Femur (tissue), 1 donor: ENCODE data around the gene DIP2B.

ENCODE experiments used
- DNase-seq: peaks from one replicate; pipeline ENCODE4 v3.0.0-alpha.2; 2017

DIP2B gene

GRCh38 chr12:50615145-50615906 lies 110.5 kb downstream of the DIP2B start:
- DNase-seq = no peak

- DNase-seq = no peak
Observed at GRCh38 chr12:50615907-50616296, 111.1 kb downstream of the DIP2B start.

- no peak for DNase-seq
Observed at GRCh38 chr12:50617657-50618056, 112.9 kb downstream of the DIP2B start.

GRCh38 chr12:50618864-50619609 lies 114.3 kb downstream of the DIP2B start:
- no peak for DNase-seq

GRCh38 chr12:50619610-50619958 lies 114.8 kb downstream of the DIP2B start:
- no peak for DNase-seq

GRCh38 chr12:50620109-50620977 lies 115.6 kb downstream of the DIP2B start:
- DNase-seq = peak; percentile 46

GRCh38 chr12:50620978-50621360 lies 116.2 kb downstream of the DIP2B start:
- DNase-seq = no peak

GRCh38 chr12:50621399-50622300 lies 116.9 kb downstream of the DIP2B start:
- DNase-seq = no peak

- no peak for DNase-seq
Observed at GRCh38 chr12:50625029-50625925, 120.5 kb downstream of the DIP2B start.

GRCh38 chr12:50626026-50626425 lies 121.2 kb downstream of the DIP2B start:
- no peak for DNase-seq

GRCh38 chr12:50627491-50627890 lies 122.7 kb downstream of the DIP2B start:
- DNase-seq = no peak

- no peak for DNase-seq
Observed at GRCh38 chr12:50628394-50628793, 123.6 kb downstream of the DIP2B start.

- no peak for DNase-seq
Observed at GRCh38 chr12:50633955-50634354, 129.2 kb downstream of the DIP2B start.

GRCh38 chr12:50634379-50634778 lies 129.6 kb downstream of the DIP2B start:
- DNase-seq = no peak

GRCh38 chr12:50635364-50635763 lies 130.6 kb downstream of the DIP2B start:
- no peak for DNase-seq

- DNase-seq = no peak
Observed at GRCh38 chr12:50635857-50636256, 131.1 kb downstream of the DIP2B start.

- DNase-seq = no peak
Observed at GRCh38 chr12:50636505-50636904, 131.7 kb downstream of the DIP2B start.

GRCh38 chr12:50637870-50638481 lies 133.2 kb downstream of the DIP2B start:
- DNase-seq = no peak

GRCh38 chr12:50638482-50638880 lies 133.7 kb downstream of the DIP2B start:
- DNase-seq = no peak

GRCh38 chr12:50639721-50640120 lies 134.9 kb downstream of the DIP2B start:
- DNase-seq = no peak
